ENCODE measurements around the gene SOX9. TPM values are rescaled to one million over a fixed set of nuclear protein-coding genes. Genes with fewer than 3 reads are reported as not detected.

Gene SOX9
- total and polyA plus RNA-seq, 8 donors = 22.7 to 76.1 (median 30.5) TPM

- WGBS, 2 donors = 76% methylated on average over 4 of the region's 4 CpGs
- TF ChIP-seq CTCF (IDR thresholded peaks at IDR 0.05) = no peak
- Histone ChIP-seq H3K27ac (peak overlapping the region in 2 of 4 donors; percentile 36 to 47), H3K9me3 (no peaks in the 10 kb centered on the region), H3K4me1 (peaks cover 0 to 6% (median 0%) of the 10 kb centered on the region in 3 donors), H3K36me3 (no peaks in the 10 kb centered on the region), H3K27me3 (no peaks in the 10 kb centered on the region), H3K4me3 (no peak overlapping the region)
- FAIRE-seq = no peak
- ATAC-seq = no peak
- no peak for DNase-seq
- intact Hi-C loops (cut with DNase I) = no loop called here
Observed at GRCh38 chr17:72077326-72077960, 43.4 kb upstream of the SOX9 start.

- Histone ChIP-seq H3K27ac (peak overlapping the region in 2 of 4 donors; percentile 5 to 6), H3K27me3 (no peaks in the 10 kb centered on the region), H3K36me3 (no peaks in the 10 kb centered on the region), H3K4me1 (no peaks in the 10 kb centered on the region), H3K4me3 (no peak overlapping the region), H3K9me3 (no peaks in the 10 kb centered on the region)
- DNase-seq (peak in 2 of 6 donors; percentile 20 to 43), ATAC-seq (peak; percentile 46 to 72 (median 59)), FAIRE-seq (no peak)
- intact Hi-C loops (cut with DNase I) = no loop called here
- WGBS, 2 donors = 69 to 78% methylated on average over 3 of the region's 3 CpGs
- TF ChIP-seq CTCF (IDR thresholded peaks at IDR 0.05) = no peak
Observed at GRCh38 chr17:72079700-72080099, 41.1 kb upstream of the SOX9 start.

GRCh38 chr17:72087876-72088275 is 32.9 kb upstream of the SOX9 start:
- ATAC-seq = no peak

GRCh38 chr17:72089453-72089987 is 31.3 kb upstream of the SOX9 start:
- no peaks in the 10 kb centered on the region for H3K27me3 ChIP-seq
- FAIRE-seq = no peak
- peaks cover 5 to 13% (median 12%) of the 10 kb centered on the region in 3 donors for H3K4me1 ChIP-seq
- H3K27ac ChIP-seq = peak overlapping the region in 2 of 4 donors; percentile 38 to 51
- H3K36me3 ChIP-seq = no peaks in the 10 kb centered on the region
- no peak for DNase-seq
- peak in 1 of 4 donors; percentile 9 for ATAC-seq
- WGBS, 2 donors = 74 to 81% methylated on average over 7 of the region's 7 CpGs
- no peak for TF ChIP-seq CTCF (IDR thresholded peaks at IDR 0.05)
- no peak overlapping the region for H3K4me3 ChIP-seq
- intact Hi-C loops (cut with DNase I) = no loop called here
- no peaks in the 10 kb centered on the region for H3K9me3 ChIP-seq

More at GRCh38 chr17:72087876-72088275, 32.9 kb upstream of the SOX9 start:
- Histone ChIP-seq H3K4me3 (no peak overlapping the region), H3K4me1 (peaks cover 5 to 12% (median 12%) of the 10 kb centered on the region in 3 donors), H3K27ac (no peak overlapping the region), H3K9me3 (no peaks in the 10 kb centered on the region), H3K36me3 (no peaks in the 10 kb centered on the region), H3K27me3 (no peaks in the 10 kb centered on the region)
- 85 to 87% methylated on average over 1 of the region's 1 CpG for WGBS, 2 donors
- intact Hi-C loops (cut with DNase I) = no loop called here
- no peak for TF ChIP-seq CTCF (IDR thresholded peaks at IDR 0.05)
- DNase-seq = no peak
- no peak for FAIRE-seq

- peak overlapping the region in 2 of 4 donors; percentile 38 to 51 for H3K27ac ChIP-seq
- intact Hi-C loops (cut with DNase I) = no loop called here
- H3K9me3 ChIP-seq = no peaks in the 10 kb centered on the region
- WGBS, 2 donors = 5 to 9% methylated on average over 1 of the region's 1 CpG
- no peaks in the 10 kb centered on the region for H3K27me3 ChIP-seq
- FAIRE-seq (no peak), ATAC-seq (peak in 3 of 4 donors; percentile 51 to 85 (median 75)), DNase-seq (peak in 1 of 6 donors; percentile 29)
- no peaks in the 10 kb centered on the region for H3K36me3 ChIP-seq
- H3K4me3 ChIP-seq = no peak overlapping the region
- no peak for TF ChIP-seq CTCF (IDR thresholded peaks at IDR 0.05)
- peaks cover 5 to 13% (median 12%) of the 10 kb centered on the region in 3 donors for H3K4me1 ChIP-seq
Observed at GRCh38 chr17:72090108-72090507, 30.7 kb upstream of the SOX9 start.
